Body of pancreas (tissue), 4 donors: ENCODE measurements around the gene AFF2.

Experiments
- POLR2A ChIP-seq, 3 donors: fragments of 450-650 bp; IDR thresholded peaks; one replicate each; pipeline ENCODE4 v1.6.1; 2016; ENCODE audit warnings: antibody characterized with exemption in 3 of 3, mild to moderate bottlenecking in 2 of 3
- TF ChIP-seq, protein P1 (sequence below), 7 experiments: fragments of 450-650 bp in 4 of 7; fragments of 200-600 bp in 3 of 7; sonication (generic) in 3 of 7; IDR thresholded peaks; one replicate each; pipeline ENCODE4 v1.5.1; 2016 to 2019; ENCODE audit warnings: antibody characterized with exemption in 7 of 7

DNA sequence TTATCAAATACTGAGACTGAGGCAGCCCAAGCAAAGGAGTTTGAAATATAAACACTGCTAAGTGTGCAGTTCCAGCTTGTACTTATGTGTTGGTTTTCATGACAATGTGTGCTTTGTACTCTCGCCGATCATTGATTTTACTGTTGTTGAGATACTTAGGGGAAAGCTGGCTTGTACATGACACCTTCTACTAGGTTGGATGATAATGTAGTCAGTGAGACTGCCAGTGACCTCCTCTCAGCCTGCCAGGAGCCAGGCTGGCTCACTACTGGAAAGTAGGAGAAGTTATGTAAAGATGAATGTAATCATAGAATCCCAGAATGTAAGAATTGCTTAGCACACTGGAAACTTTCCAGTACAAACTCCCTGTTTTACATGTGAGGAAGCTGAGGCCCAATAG is 132.0 kb downstream of the AFF2 start:
- TF ChIP-seq, protein P1, sequence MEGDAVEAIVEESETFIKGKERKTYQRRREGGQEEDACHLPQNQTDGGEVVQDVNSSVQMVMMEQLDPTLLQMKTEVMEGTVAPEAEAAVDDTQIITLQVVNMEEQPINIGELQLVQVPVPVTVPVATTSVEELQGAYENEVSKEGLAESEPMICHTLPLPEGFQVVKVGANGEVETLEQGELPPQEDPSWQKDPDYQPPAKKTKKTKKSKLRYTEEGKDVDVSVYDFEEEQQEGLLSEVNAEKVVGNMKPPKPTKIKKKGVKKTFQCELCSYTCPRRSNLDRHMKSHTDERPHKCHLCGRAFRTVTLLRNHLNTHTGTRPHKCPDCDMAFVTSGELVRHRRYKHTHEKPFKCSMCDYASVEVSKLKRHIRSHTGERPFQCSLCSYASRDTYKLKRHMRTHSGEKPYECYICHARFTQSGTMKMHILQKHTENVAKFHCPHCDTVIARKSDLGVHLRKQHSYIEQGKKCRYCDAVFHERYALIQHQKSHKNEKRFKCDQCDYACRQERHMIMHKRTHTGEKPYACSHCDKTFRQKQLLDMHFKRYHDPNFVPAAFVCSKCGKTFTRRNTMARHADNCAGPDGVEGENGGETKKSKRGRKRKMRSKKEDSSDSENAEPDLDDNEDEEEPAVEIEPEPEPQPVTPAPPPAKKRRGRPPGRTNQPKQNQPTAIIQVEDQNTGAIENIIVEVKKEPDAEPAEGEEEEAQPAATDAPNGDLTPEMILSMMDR (IDR thresholded peaks at IDR 0.05): no peak
- TF ChIP-seq POLR2A (IDR thresholded peaks at IDR 0.05): no peak
